NCI-H510A treated with DMSO at 0.1 percent for 48 hours (cell line): ENCODE results near the gene SAP30BP.

Experiments used
- DNase-seq: peaks from one replicate; lab custom pipeline; 2025; lab: John Stamatoyannopoulos, UW

The SAP30BP gene

GRCh38 chr17:75740631-75741077, 73.5 kb downstream of the SAP30BP start:
- DNase-seq = no peak

GRCh38 chr17:75742337-75742736, 75.2 kb downstream of the SAP30BP start:
- no peak for DNase-seq

GRCh38 chr17:75743625-75744206, 76.6 kb downstream of the SAP30BP start:
- no peak for DNase-seq

GRCh38 chr17:75748706-75749105, 81.6 kb downstream of the SAP30BP start:
- DNase-seq = no peak

GRCh38 chr17:75749545-75750389, 82.6 kb downstream of the SAP30BP start:
- DNase-seq = peak; percentile 43

DNA sequence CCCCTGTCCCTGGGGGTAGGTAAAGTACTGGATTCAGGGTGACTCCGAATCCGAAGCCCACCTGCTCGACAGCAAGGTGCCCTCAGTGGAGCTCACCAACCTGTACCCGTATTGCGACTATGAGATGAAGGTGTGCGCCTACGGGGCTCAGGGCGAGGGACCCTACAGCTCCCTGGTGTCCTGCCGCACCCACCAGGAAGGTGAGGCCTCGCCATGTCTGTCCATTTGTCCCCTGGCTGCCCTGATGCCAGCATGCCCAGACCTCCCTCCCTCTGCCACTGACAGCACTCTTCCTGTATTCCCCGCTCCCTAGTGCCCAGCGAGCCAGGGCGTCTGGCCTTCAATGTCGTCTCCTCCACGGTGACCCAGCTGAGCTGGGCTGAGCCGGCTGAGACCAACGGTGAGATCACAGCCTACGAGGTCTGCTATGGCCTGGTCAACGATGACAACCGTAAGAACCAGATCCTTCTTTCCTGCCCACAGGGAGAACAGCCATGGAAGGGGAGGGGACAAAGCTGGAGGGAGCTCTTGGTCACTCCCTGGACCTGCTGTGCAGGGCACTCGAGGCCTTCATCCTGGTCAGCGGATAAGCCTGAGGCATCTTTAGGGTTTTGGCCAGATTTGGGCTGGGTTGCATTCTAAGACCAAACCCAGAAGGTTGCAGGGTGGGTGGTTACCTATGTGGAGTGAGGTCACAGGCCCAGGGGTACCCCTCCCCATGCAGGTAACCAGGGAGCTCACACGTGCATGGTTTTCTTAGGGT, 83.7 kb downstream of the SAP30BP start:
- DNase-seq = no peak

DNA sequence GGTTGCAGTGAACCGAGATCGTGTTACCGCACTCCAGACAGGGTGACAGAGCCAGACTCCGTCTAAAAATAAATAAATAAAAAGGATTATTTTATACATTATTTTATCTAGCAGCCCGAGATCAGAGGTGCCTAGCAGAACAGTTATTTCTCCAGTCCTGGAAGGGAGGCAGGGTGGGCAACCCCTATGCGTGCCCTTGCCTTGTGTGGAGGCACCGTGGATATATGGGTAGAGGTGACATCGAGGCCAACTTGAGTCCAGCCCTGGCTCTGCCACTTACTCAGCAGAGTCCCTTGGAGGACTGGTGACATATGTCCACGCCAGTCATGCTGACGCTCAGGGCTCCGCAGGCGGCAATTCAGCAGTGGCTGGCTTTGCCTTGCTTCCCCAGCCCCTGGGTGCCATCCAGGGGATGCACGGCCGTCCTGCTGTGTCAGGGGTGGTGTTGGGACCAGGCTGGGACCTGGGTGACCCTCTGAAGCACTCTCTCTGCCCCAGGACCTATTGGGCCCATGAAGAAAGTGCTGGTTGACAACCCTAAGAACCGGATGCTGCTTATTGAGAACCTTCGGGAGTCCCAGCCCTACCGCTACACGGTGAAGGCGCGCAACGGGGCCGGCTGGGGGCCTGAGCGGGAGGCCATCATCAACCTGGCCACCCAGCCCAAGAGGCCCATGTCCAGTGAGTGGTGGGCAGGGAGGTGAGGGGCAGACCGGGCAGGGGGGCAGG, 84.7 kb downstream of the SAP30BP start:
- DNase-seq = no peak

DNA sequence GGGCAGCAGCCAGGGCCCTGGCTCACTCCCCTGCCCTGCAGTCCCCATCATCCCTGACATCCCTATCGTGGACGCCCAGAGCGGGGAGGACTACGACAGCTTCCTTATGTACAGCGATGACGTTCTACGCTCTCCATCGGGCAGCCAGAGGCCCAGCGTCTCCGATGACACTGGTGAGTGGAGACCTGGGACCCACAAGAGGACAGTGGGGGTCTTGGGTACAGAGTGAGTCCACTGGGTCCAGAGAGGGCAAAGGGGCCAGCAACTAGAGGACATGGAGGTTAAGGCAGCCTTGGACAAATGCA, 85.2 kb downstream of the SAP30BP start:
- no peak for DNase-seq

- DNase-seq = no peak
Measured at GRCh38 chr17:75752802-75753513, 85.8 kb downstream of the SAP30BP start.

DNA sequence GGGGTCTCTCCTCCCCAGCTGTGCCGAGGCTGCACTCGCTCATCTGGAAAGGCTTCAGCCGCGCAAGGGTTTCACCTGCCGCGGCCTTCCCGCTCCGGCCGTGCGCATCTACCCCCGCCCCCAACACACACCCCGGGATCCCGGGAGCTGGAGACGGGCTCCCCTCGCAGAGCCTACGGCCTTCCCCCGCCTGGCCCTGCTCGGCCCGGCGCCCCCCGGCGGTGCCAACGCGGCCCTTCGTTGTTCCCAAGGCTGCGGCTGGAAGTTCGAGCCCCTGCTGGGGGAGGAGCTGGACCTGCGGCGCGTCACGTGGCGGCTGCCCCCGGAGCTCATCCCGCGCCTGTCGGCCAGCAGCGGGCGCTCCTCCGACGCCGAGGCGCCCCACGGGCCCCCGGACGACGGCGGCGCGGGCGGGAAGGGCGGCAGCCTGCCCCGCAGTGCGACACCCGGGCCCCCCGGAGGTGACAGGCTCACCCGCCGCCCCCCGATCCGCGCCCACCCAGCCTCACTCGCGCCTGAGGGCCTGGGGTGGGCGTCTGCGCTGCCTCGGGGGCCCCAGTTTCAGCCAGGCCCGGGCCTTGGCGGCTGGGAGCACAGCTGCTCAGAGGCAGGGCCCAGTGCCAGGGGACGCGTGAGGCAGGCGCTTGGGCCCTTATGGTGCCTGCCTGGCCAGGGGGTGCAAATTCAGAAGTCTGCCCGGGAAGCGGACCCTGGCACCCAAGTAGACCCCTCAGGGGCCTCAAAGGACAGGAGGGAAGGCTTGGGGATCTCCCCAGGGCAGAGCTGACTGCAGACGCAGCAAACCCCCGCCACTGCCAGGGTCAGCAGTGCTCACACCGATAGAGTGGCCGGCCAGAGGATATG, 86.6 kb downstream of the SAP30BP start:
- peak; percentile 47 for DNase-seq

DNA sequence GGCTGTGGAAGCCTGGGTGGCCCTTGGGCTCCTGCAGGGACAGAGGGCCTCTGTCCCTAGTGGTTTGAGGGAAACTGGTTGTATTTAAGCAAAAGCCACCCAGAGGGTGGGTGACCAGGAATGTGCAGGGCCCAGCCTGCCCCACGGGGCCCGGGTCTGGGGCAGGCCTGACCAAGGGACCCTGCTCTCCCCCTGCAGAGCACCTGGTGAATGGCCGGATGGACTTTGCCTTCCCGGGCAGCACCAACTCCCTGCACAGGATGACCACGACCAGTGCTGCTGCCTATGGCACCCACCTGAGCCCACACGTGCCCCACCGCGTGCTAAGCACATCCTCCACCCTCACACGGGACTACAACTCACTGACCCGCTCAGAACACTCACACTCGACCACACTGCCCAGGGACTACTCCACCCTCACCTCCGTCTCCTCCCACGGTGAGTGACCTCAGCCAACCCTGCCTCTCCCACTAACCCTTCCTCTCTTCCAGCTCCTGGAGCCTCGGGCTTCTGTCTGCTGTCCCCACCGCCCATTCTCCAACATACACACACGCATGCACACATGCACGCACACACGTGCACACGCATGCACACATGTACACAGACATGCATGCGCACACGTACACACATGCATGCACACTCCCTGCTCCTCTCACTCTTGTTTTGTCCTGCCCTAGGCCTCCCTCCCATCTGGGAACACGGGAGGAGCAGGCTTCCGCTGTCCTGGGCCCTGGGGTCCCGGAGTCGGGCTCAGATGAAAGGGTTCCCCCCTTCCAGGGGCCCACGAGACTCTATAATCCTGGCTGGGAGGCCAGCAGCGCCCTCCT, 87.5 kb downstream of the SAP30BP start:
- DNase-seq = no peak

GRCh38 chr17:75755205-75755901, 88.2 kb downstream of the SAP30BP start:
- DNase-seq = no peak

GRCh38 chr17:75755990-75756389, 88.9 kb downstream of the SAP30BP start:
- no peak for DNase-seq

- DNase-seq = no peak
Measured at GRCh38 chr17:75756451-75757085, 89.4 kb downstream of the SAP30BP start.

- no peak for DNase-seq
Measured at GRCh38 chr17:75757086-75757681, 90.0 kb downstream of the SAP30BP start.
